ENCODE measurements around the gene USP25.
A peak's percentile ranks its signal among the peaks of the same experiment; 100 is the strongest.

USP25 gene

GRCh38 chr21:15848634-15849560 lies 119.1 kb downstream of the USP25 start:
- DNase-seq (ENCODE audit: low spot score) (no peak), ATAC-seq (ENCODE audit: low read depth) (peak; percentile 88)
- Histone ChIP-seq H3K4me1 (ENCODE audit: insufficient read depth, poor library complexity, severe bottlenecking) (peaks cover 27% of the 10 kb centered on the region), H3K27ac (ENCODE audit: poor library complexity, severe bottlenecking) (no peak overlapping the region), H3K27me3 (ENCODE audit: insufficient read depth, poor library complexity, severe bottlenecking) (no peaks in the 10 kb centered on the region), H3K9me3 (ENCODE audit: severe bottlenecking) (no peaks in the 10 kb centered on the region), H3K36me3 (ENCODE audit: low read depth) (peaks cover 29% of the 10 kb centered on the region), H3K4me3 (ENCODE audit: severe bottlenecking) (no peak overlapping the region)
- no peak for TF ChIP-seq CTCF (IDR thresholded peaks at IDR 0.05; ENCODE audit: poor library complexity, severe bottlenecking)

- ATAC-seq (ENCODE audit: low read depth), result no peak
- Histone ChIP-seq H3K4me3 (ENCODE audit: severe bottlenecking) (no peak overlapping the region), H3K36me3 (ENCODE audit: low read depth) (peaks cover 26% of the 10 kb centered on the region), H3K9me3 (ENCODE audit: severe bottlenecking) (no peaks in the 10 kb centered on the region), H3K4me1 (ENCODE audit: insufficient read depth, poor library complexity, severe bottlenecking) (peaks cover 27% of the 10 kb centered on the region), H3K27ac (ENCODE audit: poor library complexity, severe bottlenecking) (peak overlapping the region; percentile 17), H3K27me3 (ENCODE audit: insufficient read depth, poor library complexity, severe bottlenecking) (no peaks in the 10 kb centered on the region)
- TF ChIP-seq CTCF (IDR thresholded peaks at IDR 0.05; ENCODE audit: poor library complexity, severe bottlenecking), result no peak
- no peak for DNase-seq (ENCODE audit: low spot score)
Measured at GRCh38 chr21:15849927-15850326, 120.1 kb downstream of the USP25 start.

GRCh38 chr21:15850645-15851044 lies 120.9 kb downstream of the USP25 start:
- no peaks in the 10 kb centered on the region for H3K27me3 ChIP-seq (ENCODE audit: insufficient read depth, poor library complexity, severe bottlenecking)
- TF ChIP-seq CTCF (IDR thresholded peaks at IDR 0.05; ENCODE audit: poor library complexity, severe bottlenecking), result no peak

GRCh38 chr21:15852146-15852545 lies 122.4 kb downstream of the USP25 start:
- no peak for ATAC-seq (ENCODE audit: low read depth)
- H3K27ac ChIP-seq (ENCODE audit: poor library complexity, severe bottlenecking), result no peak overlapping the region
- peaks cover 27% of the 10 kb centered on the region for H3K4me1 ChIP-seq (ENCODE audit: insufficient read depth, poor library complexity, severe bottlenecking)
- H3K9me3 ChIP-seq (ENCODE audit: severe bottlenecking), result no peaks in the 10 kb centered on the region
- no peaks in the 10 kb centered on the region for H3K27me3 ChIP-seq (ENCODE audit: insufficient read depth, poor library complexity, severe bottlenecking)
- TF ChIP-seq CTCF (IDR thresholded peaks at IDR 0.05; ENCODE audit: poor library complexity, severe bottlenecking), result no peak
- no peak for DNase-seq (ENCODE audit: low spot score)
- no peak overlapping the region for H3K4me3 ChIP-seq (ENCODE audit: severe bottlenecking)
- peaks cover 21% of the 10 kb centered on the region for H3K36me3 ChIP-seq (ENCODE audit: low read depth)

More at GRCh38 chr21:15850645-15851044, 120.9 kb downstream of the USP25 start:
- H3K36me3 ChIP-seq (ENCODE audit: low read depth), result peaks cover 19% of the 10 kb centered on the region
- no peak for DNase-seq (ENCODE audit: low spot score)
- no peak overlapping the region for H3K4me3 ChIP-seq (ENCODE audit: severe bottlenecking)
- peaks cover 27% of the 10 kb centered on the region for H3K4me1 ChIP-seq (ENCODE audit: insufficient read depth, poor library complexity, severe bottlenecking)
- H3K27ac ChIP-seq (ENCODE audit: poor library complexity, severe bottlenecking), result peak overlapping the region; percentile 17
- peak; percentile 92 for ATAC-seq (ENCODE audit: low read depth)
- no peaks in the 10 kb centered on the region for H3K9me3 ChIP-seq (ENCODE audit: severe bottlenecking)

DNA sequence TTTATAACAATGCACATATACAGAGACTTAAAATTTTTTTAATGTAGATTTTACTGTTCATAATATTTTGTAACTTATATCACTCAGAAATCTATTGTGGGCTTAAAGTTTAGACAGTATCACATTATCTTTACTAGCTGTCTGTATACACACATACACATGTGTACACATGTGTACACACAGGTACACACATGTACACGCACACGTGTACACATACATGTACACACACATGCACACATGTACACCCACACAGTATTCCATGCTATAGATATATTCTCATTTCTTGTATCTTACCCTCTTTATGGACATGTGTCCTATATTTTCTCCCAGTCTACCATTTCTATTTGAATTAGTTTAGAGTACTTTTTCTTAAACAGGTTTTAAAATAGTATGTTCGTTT lies 123.3 kb downstream of the USP25 start:
- no peak for ATAC-seq (ENCODE audit: low read depth)

More for the DNA sequence above, 123.3 kb downstream of the USP25 start:
- peaks cover 29% of the 10 kb centered on the region for H3K36me3 ChIP-seq (ENCODE audit: low read depth)
- H3K27me3 ChIP-seq (ENCODE audit: insufficient read depth, poor library complexity, severe bottlenecking), result no peaks in the 10 kb centered on the region
- H3K9me3 ChIP-seq (ENCODE audit: severe bottlenecking), result no peaks in the 10 kb centered on the region
- no peak overlapping the region for H3K27ac ChIP-seq (ENCODE audit: poor library complexity, severe bottlenecking)
- no peak overlapping the region for H3K4me3 ChIP-seq (ENCODE audit: severe bottlenecking)
- peaks cover 25% of the 10 kb centered on the region for H3K4me1 ChIP-seq (ENCODE audit: insufficient read depth, poor library complexity, severe bottlenecking)
- TF ChIP-seq CTCF (IDR thresholded peaks at IDR 0.05; ENCODE audit: poor library complexity, severe bottlenecking), result no peak
- no peak for DNase-seq (ENCODE audit: low spot score)

Measured in RWPE2 (cell line).